SU-DHL-6 (cell line): ENCODE measurements around the gene CCDC180.

ENCODE experiments used
- H2AFZ ChIP-seq: fragments of 200-600 bp; sonication (generic); 2 replicates; pipeline ENCODE4 v1.6.1; 2014; ENCODE audit warnings: low read depth, mild to moderate bottlenecking, moderate library complexity, mixed read lengths, antibody characterized with exemption, low read length; ENCODE audit not compliant: severe bottlenecking
- H3F3A ChIP-seq: fragments of 200-600 bp; shearing (Covaris generic); 2 replicates; pipeline ENCODE4 v1.6.0; 2016; ENCODE audit warnings: antibody characterized with exemption, mild to moderate bottlenecking; ENCODE audit not compliant: insufficient read depth
- H3K27ac ChIP-seq: fragments of 200-600 bp; sonication (generic); 2 replicates; pipeline ENCODE4 v1.5.1; 2016; ENCODE audit warnings: low read depth, mild to moderate bottlenecking, low read length, moderate library complexity, mixed read lengths
- H3K27me3 ChIP-seq: fragments of 200-600 bp; sonication (generic), shearing (Covaris generic); 2 replicates; pipeline ENCODE4 v1.6.0; 2014; ENCODE audit warnings: mild to moderate bottlenecking, low read length
- H3K36me3 ChIP-seq: fragments of 200-600 bp; sonication (generic); 2 replicates; pipeline ENCODE4 v1.6.1; 2014; ENCODE audit warnings: mild to moderate bottlenecking, low read length, mixed read lengths
- H3K4me2 ChIP-seq: fragments of 300-600, 200-600 bp; shearing (Covaris generic), sonication (generic); 2 replicates; pipeline ENCODE4 v1.6.0; 2014; ENCODE audit warnings: low read length, low read depth, mild to moderate bottlenecking; ENCODE audit not compliant: poor library complexity, severe bottlenecking
- H3K4me3 ChIP-seq: fragments of 200-600 bp; sonication (generic); 2 replicates; pipeline ENCODE4 v1.5.1; 2014; ENCODE audit warnings: antibody characterized with exemption, low read length, mild to moderate bottlenecking, mixed read lengths; ENCODE audit not compliant: insufficient read depth, poor library complexity, severe bottlenecking
- H3K79me2 ChIP-seq: fragments of 200-600 bp; sonication (generic); 2 replicates; pipeline ENCODE4 v1.6.1; 2014; ENCODE audit warnings: mild to moderate bottlenecking, low read length, moderate library complexity; ENCODE audit not compliant: insufficient read depth
- H3K9ac ChIP-seq: fragments of 200-600 bp; sonication (generic); 2 replicates; pipeline ENCODE4 v1.7.0; 2014; ENCODE audit warnings: mild to moderate bottlenecking, low read length
- H3K9me2 ChIP-seq: fragments of 200-600 bp; sonication (generic); replicated peaks from 2 replicates; pipeline ENCODE4 v1.6.1; 2014; ENCODE audit warnings: low read length; ENCODE audit not compliant: insufficient read depth
- H3K9me3 ChIP-seq: fragments of 200-600 bp; sonication (generic); 2 replicates; pipeline ENCODE4 v1.6.1; 2014; ENCODE audit warnings: low read length, mixed read lengths; ENCODE audit not compliant: insufficient read depth
- H4K20me1 ChIP-seq: fragments of 200-600 bp; sonication (generic); 2 replicates; pipeline ENCODE4 v1.6.1; 2014; ENCODE audit warnings: low read depth, mild to moderate bottlenecking, antibody characterized with exemption, low read length, moderate library complexity, mixed read lengths
- EZH2phosphoT487 ChIP-seq: fragments of 200-600 bp; sonication (generic), shearing (Covaris generic); conservative IDR thresholded peaks from 2 replicates; pipeline ENCODE4 v1.6.1; 2018; ENCODE audit warnings: mild to moderate bottlenecking, antibody characterized with exemption, low read length, moderate library complexity, mixed read lengths
- TF ChIP-seq, protein P1 (sequence below): fragments of 200-600 bp; sonication (generic); IDR thresholded peaks from one replicate; pipeline ENCODE4 v1.5.1; 2017; ENCODE audit warnings: antibody characterized with exemption, mild to moderate bottlenecking, low read length, moderate library complexity; ENCODE audit not compliant: insufficient read depth, poor library complexity, severe bottlenecking

The CCDC180 gene

DNA sequence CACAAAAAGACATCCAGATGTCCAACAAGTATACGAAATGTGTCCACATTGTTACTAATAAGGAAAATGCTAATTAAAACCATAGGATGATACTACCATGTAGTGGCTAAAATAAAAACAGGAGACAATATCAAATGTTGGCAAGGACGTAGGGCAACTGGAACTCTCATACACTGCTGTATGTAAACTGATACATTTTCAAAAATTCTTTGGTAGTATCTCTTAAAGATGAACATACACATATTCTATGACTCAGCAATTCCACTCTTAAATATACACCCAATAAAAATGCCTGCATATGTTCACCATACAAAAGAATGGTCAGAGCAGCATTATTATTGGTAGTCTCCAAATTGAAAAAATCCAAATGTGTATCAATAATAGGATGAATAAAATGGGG, 2.9 kb upstream of the CCDC180 start:
- no peaks in the 10 kb centered on the region for H4K20me1 ChIP-seq
- no peak overlapping the region for H3K4me3 ChIP-seq
- no peak for TF ChIP-seq EZH2phosphoT487
- TF ChIP-seq, protein P1, sequence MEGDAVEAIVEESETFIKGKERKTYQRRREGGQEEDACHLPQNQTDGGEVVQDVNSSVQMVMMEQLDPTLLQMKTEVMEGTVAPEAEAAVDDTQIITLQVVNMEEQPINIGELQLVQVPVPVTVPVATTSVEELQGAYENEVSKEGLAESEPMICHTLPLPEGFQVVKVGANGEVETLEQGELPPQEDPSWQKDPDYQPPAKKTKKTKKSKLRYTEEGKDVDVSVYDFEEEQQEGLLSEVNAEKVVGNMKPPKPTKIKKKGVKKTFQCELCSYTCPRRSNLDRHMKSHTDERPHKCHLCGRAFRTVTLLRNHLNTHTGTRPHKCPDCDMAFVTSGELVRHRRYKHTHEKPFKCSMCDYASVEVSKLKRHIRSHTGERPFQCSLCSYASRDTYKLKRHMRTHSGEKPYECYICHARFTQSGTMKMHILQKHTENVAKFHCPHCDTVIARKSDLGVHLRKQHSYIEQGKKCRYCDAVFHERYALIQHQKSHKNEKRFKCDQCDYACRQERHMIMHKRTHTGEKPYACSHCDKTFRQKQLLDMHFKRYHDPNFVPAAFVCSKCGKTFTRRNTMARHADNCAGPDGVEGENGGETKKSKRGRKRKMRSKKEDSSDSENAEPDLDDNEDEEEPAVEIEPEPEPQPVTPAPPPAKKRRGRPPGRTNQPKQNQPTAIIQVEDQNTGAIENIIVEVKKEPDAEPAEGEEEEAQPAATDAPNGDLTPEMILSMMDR, result no peak
- no peaks in the 10 kb centered on the region for H3K9me3 ChIP-seq
- H3K27ac ChIP-seq, result no peak overlapping the region
- H2AFZ ChIP-seq, result no peak overlapping the region
- H3K9ac ChIP-seq, result no peak overlapping the region
- no peaks in the 10 kb centered on the region for H3K79me2 ChIP-seq
- H3K9me2 ChIP-seq, result no peaks in the 10 kb centered on the region
- no peak overlapping the region for H3K4me2 ChIP-seq
- H3F3A ChIP-seq, result no peaks in the 10 kb centered on the region
- no peaks in the 10 kb centered on the region for H3K27me3 ChIP-seq
- no peaks in the 10 kb centered on the region for H3K36me3 ChIP-seq

DNA sequence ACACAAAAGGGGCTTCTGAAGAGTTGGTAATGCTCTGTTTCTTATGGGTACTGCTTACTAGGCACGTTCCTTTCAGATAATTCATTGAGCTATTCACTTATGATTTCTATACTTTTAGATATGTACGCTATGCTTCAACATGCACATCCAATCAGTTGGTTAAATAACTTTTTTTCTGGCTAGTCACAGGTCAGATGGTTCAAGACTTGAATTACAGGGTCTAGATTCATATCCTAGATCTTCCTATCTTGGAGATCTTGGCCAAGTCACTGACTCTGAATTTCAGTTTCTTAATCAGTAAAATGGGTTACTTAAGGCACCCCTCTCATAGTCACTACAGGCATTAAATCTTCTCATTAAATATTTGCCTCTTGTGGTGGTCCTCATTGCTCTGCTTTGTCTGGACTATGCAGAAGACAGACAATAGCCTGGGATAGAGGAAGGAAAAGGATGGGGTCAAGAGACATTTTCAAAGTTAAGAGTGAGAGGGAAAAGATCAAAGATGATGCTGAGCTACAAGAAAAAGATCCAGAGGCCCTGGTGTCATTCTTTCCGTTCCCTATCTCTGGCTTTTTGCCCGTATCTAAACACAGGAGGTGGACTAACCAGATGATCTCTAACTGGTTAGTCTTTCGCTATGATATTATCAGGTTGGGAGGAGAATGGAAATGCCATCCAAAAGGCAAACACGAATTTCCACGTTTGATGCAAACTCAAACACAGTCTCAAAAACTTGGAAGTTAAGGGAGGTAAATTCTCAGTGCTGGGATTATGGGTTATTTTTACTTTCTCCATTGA, 1.8 kb upstream of the CCDC180 start:
- TF ChIP-seq, protein P1, result no peak
- TF ChIP-seq EZH2phosphoT487, result no peak
- H3K9ac ChIP-seq, result no peak overlapping the region
- H3K4me2 ChIP-seq, result no peak overlapping the region
- no peak overlapping the region for H3K27ac ChIP-seq
- H3K79me2 ChIP-seq, result no peaks in the 10 kb centered on the region
- H2AFZ ChIP-seq, result no peak overlapping the region
- H3K27me3 ChIP-seq, result no peaks in the 10 kb centered on the region
- no peaks in the 10 kb centered on the region for H4K20me1 ChIP-seq
- no peaks in the 10 kb centered on the region for H3K9me2 ChIP-seq
- no peaks in the 10 kb centered on the region for H3K36me3 ChIP-seq
- H3K4me3 ChIP-seq, result no peak overlapping the region
- no peaks in the 10 kb centered on the region for H3F3A ChIP-seq
- no peaks in the 10 kb centered on the region for H3K9me3 ChIP-seq

DNA sequence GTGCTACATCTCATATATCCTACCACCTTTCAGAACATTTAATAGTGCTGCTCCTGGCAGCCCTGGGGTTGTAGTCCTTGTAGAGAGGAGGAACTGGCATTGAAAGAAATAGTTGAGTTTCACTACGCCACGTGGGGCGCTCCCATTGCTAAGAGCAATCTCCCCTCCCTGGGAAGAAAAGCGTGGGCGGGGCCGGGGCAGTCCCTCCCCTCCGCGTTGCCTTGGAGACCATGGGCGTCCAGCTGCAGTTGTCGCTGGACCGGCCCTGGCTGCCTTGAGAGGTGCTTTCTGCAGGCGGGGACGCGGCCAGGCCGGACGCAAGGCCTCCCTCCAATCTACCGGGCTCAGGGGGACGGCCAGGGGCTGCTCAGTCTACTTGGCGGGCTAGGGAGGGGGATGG, 368 bp upstream of the CCDC180 start:
- H4K20me1 ChIP-seq, result no peaks in the 10 kb centered on the region
- TF ChIP-seq EZH2phosphoT487, result no peak
- TF ChIP-seq, protein P1, result no peak
- no peaks in the 10 kb centered on the region for H3K9me2 ChIP-seq
- no peak overlapping the region for H3K4me2 ChIP-seq
- H3K9ac ChIP-seq, result no peak overlapping the region
- no peak overlapping the region for H2AFZ ChIP-seq
- no peaks in the 10 kb centered on the region for H3K79me2 ChIP-seq
- H3K27ac ChIP-seq, result no peak overlapping the region
- H3F3A ChIP-seq, result no peaks in the 10 kb centered on the region
- no peaks in the 10 kb centered on the region for H3K36me3 ChIP-seq
- H3K9me3 ChIP-seq, result no peaks in the 10 kb centered on the region
- H3K27me3 ChIP-seq, result no peaks in the 10 kb centered on the region
- no peak overlapping the region for H3K4me3 ChIP-seq
